HUDEP-2 (cell line): ENCODE data around the gene CENPP.
A peak's percentile ranks its signal among the peaks of the same experiment; 100 is the strongest.

Experiments used
- DNase-seq, 76 experiments: peaks; one replicate each; lab custom pipeline; 2025; ENCODE audit not compliant: unreplicated experiment in 76 of 76; lab: John Stamatoyannopoulos, UW

The CENPP gene

GRCh38 chr9:92325269-92325990 is at the start of gene CENPP, which contains the start of gene NOL8:
Gene CENPP, plus strand, starts transcription at chr9:92325953.
Gene NOL8, minus strand, starts transcription at chr9:92325350. Its CDS starts 1,189 bp downstream, at chr9:92324161.
- peak in 74 of 76 experiments; percentile 33 to 93 (median 74) for DNase-seq

GRCh38 chr9:92276331-92277032 is 49.3 kb upstream of the CENPP start:
- DNase-seq: no peak

GRCh38 chr9:92278110-92278509 is 47.6 kb upstream of the CENPP start:
- DNase-seq: no peak

- no peak for DNase-seq
Measured at GRCh38 chr9:92279302-92279701, 46.5 kb upstream of the CENPP start.

GRCh38 chr9:92289708-92290390 is 35.9 kb upstream of the CENPP start:
- DNase-seq: no peak

- DNase-seq: no peak
Measured at GRCh38 chr9:92290785-92291429, 34.8 kb upstream of the CENPP start.

- peak in 5 of 76 experiments; percentile 3 to 26 (median 8) for DNase-seq
Measured at GRCh38 chr9:92291577-92291976, 34.2 kb upstream of the CENPP start.

GRCh38 chr9:92292338-92293074 is 33.2 kb upstream of the CENPP start:
- DNase-seq: peak in 1 of 76 experiments; percentile 5

GRCh38 chr9:92293075-92293354 is 32.7 kb upstream of the CENPP start:
- DNase-seq: no peak

GRCh38 chr9:92293452-92294296 is 32.1 kb upstream of the CENPP start, which contains the start of gene IARS1:
Gene IARS1, minus strand, starts transcription at chr9:92293697. Its CDS starts 4,278 bp downstream, at chr9:92289419.
- peak; percentile 48 to 99 (median 97) for DNase-seq

GRCh38 chr9:92294297-92294676 is 31.5 kb upstream of the CENPP start:
- DNase-seq: peak in 31 of 76 experiments; percentile 3 to 62 (median 19)

GRCh38 chr9:92295240-92295790 is 30.4 kb upstream of the CENPP start:
- peak in 72 of 76 experiments; percentile 6 to 89 (median 64) for DNase-seq

- peak in 55 of 76 experiments; percentile 3 to 80 (median 29) for DNase-seq
Measured at GRCh38 chr9:92295827-92296258, 29.9 kb upstream of the CENPP start.

GRCh38 chr9:92297611-92298010 is 28.1 kb upstream of the CENPP start:
- DNase-seq: no peak

- DNase-seq: no peak
Measured at GRCh38 chr9:92298036-92298435, 27.7 kb upstream of the CENPP start.

- DNase-seq: no peak
Measured at GRCh38 chr9:92299116-92299515, 26.6 kb upstream of the CENPP start.

GRCh38 chr9:92300936-92301335 is 24.8 kb upstream of the CENPP start:
- no peak for DNase-seq

- DNase-seq: no peak
Measured at GRCh38 chr9:92308893-92309292, 16.9 kb upstream of the CENPP start.

GRCh38 chr9:92310562-92310961 is 15.2 kb upstream of the CENPP start:
- no peak for DNase-seq
